ENCODE measurements around the gene GABRP. TPM values are rescaled to one million over a fixed set of nuclear protein-coding genes. Genes with fewer than 3 reads are reported as not detected.
"Not testable (repeated sequence)": the region's sequence is repeated elsewhere in the genome, so short reads cannot be mapped to it uniquely, and the experiment has no call there.

GABRP gene
- total RNA-seq, 3 donors from 2014 or later: not detected

DNA sequence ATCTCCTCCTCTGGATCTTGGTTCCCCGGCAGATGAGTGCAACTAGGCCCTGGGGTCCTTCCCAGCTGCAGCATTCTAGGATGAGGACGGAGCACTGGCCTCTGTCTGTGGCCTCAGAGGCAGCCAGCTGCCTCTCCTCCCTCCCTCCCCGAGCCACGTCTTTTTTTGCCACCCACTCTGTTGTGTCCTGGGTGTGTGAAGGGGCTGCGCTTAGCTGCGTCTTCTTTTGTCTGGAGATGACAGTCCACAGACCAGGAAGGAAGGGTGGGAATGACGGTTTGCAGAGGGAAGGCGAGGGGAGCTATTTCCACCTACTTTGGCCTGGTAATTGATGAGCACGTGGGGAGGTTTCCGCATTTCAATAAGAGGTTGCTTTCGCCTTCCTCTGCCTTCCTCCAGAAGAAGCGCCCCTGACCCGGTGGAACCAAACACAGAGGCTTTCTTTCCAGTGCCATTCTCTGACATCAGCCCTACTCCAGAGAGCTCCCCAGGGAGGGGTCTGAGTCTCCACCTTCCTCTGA, 34.5 kb upstream of the GABRP start:
- Mint-ChIP-seq H3K4me1 (ENCODE audit: low read depth) (peaks cover 2% of the 10 kb centered on the region), H3K9me3 (no peaks in the 10 kb centered on the region), H3K36me3 (ENCODE audit: insufficient read depth) (no peaks in the 10 kb centered on the region), H3K27me3 (ENCODE audit: low read depth) (peaks cover 32% of the 10 kb centered on the region), H3K4me3 (no peak overlapping the region)
- DNase-seq (no peak), ATAC-seq (no peak)

DNA sequence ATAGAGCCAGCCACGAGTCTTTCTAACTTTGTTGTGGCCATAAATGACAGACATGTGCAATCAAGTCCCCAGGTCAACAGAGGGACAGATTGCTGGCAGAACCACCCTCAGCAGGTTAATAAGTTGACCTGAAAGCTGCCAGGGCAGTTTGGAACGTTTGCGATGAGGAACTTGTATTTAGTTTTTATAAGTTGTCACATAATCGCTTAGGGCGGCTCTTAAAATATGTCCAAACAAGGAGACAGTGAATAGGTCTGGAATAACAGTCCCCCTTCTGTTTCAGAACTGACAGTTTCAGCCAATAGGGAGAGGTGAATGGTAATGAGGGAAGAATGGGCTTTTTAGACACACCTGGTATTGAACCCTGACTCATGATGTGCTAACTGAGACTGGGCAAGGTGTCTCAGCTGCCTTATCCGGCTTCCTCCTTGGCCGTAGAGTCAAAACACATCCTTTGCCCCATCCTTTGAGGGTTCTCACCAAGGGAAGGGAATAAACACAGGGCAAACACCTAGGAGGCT, 33.6 kb upstream of the GABRP start:
- H3K36me3 Mint-ChIP-seq (ENCODE audit: insufficient read depth): no peaks in the 10 kb centered on the region
- peaks cover 27% of the 10 kb centered on the region for H3K27me3 Mint-ChIP-seq (ENCODE audit: low read depth)
- H3K4me1 Mint-ChIP-seq (ENCODE audit: low read depth): no peaks in the 10 kb centered on the region
- H3K4me3 Mint-ChIP-seq: no peak overlapping the region
- ATAC-seq: no peak
- H3K9me3 Mint-ChIP-seq: no peaks in the 10 kb centered on the region
- DNase-seq: no peak

DNA sequence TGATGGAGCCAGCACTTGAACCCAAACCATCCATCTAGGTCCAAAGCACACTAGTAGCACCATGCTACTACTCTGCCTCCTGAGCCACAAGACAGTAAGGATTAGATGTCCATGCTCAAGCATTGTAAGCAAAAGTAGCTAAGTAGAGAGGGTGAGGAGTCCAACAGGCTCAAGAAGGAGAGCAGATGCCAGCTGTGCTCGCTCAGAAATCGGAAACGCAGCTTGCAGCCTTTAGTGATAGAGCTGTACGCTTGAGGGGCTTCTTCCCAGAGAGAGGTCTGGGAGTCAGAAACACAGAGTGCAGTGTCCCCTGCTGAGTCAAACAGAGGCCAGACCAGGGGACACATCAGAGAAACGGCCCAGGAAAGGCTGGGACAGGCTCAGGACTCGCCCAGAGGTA, 32.7 kb upstream of the GABRP start:
- H3K36me3 Mint-ChIP-seq (ENCODE audit: insufficient read depth): no peaks in the 10 kb centered on the region
- H3K4me3 Mint-ChIP-seq: no peak overlapping the region
- DNase-seq (no peak), ATAC-seq (no peak)
- H3K9me3 Mint-ChIP-seq: no peaks in the 10 kb centered on the region
- peaks cover 24% of the 10 kb centered on the region for H3K27me3 Mint-ChIP-seq (ENCODE audit: low read depth)
- no peaks in the 10 kb centered on the region for H3K4me1 Mint-ChIP-seq (ENCODE audit: low read depth)

DNA sequence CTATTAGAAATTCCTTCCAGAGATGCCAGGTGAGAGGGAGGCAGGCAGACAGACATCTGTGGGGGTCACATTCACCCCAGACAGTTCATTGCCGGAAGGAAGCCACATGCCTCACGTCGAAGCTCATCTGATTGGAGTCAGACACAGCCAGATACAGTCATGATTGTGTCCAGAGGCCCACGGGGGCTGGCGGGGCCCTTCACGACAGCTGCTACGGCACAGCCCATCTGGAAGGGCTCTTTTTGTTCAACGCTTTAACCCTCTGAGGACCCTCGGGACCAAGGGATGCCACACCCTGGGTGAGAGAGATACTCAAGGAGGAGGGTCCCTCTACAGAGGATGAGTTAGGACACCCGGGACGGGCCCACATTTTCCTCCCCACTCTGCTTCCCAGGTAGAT, 31.9 kb upstream of the GABRP start:
- H3K4me3 Mint-ChIP-seq: no peak overlapping the region
- no peaks in the 10 kb centered on the region for H3K9me3 Mint-ChIP-seq
- H3K27me3 Mint-ChIP-seq (ENCODE audit: low read depth): peaks cover 24% of the 10 kb centered on the region
- ATAC-seq: no peak
- no peak for DNase-seq
- no peaks in the 10 kb centered on the region for H3K36me3 Mint-ChIP-seq (ENCODE audit: insufficient read depth)
- no peaks in the 10 kb centered on the region for H3K4me1 Mint-ChIP-seq (ENCODE audit: low read depth)

DNA sequence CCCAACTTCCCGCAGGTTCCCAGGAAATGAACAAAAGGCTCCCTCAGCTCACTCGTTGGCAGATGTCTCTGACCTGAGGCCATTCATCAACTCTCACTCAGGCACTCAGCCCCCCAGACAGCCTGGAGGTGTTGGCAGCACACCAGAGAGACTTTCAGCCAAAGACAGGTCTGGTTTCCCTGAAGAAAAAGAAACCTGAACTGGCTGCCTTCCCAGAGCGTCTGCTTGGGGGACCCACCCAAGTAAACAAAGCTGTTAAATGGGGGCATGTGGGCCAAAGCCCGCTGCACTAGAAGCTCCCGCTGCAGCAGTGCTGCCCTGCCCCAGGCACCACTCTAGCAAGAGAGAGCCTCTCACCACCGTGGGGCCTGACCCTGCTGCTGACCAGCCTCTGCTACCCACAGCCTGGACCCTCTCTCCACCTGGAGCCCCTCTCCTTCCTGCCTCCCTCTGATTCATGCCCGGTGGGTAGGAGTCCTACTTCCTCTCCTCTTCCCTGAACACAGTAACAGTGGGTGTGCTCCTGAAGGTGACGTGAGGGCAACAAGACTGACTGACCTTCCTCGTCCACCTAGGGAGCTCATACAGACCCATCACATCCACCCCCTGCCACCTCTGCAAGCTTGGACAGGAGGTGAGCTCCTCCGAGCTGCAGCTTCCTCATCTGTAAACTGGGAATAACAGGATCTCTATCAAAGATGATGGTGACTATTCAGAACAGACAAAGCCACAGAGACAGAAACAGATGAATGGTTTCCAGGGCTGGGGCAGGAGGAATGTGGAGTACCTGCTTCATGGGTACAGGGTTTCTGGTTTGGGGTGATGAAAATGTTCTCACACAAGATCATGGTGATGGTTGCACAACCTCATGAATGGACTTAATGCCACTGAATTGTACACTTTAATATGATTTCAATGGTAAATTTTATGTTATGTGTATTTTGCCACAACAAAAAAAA, 31.0 kb upstream of the GABRP start:
- DNase-seq (no peak), ATAC-seq (no peak)
- Mint-ChIP-seq H3K27me3 (ENCODE audit: low read depth) (peaks cover 17% of the 10 kb centered on the region), H3K4me3 (no peak overlapping the region), H3K36me3 (ENCODE audit: insufficient read depth) (no peaks in the 10 kb centered on the region), H3K9me3 (no peaks in the 10 kb centered on the region), H3K4me1 (ENCODE audit: low read depth) (no peaks in the 10 kb centered on the region)

DNA sequence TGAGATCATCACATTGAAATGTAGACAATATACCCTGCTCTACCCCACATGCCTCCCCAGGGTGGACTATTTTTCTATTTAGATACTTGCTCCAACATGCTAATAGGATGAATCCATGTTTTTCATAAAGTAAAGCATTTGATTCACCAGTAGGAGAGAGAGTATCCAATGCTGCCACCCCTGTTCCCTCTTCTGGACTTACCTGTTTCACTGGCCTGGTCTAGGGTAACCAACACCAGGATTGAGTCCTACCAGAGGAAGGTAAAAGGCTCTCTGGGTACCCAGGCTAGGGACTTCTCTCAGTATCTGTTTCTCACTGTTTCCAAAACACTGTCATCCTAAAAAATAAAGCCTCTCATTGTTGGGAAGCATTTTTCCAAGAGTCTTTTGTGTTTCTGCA, 30.2 kb upstream of the GABRP start:
- H3K27me3 Mint-ChIP-seq (ENCODE audit: low read depth): peaks cover 11% of the 10 kb centered on the region
- ATAC-seq: no peak
- H3K4me3 Mint-ChIP-seq: no peak overlapping the region
- H3K4me1 Mint-ChIP-seq (ENCODE audit: low read depth): no peaks in the 10 kb centered on the region
- no peaks in the 10 kb centered on the region for H3K36me3 Mint-ChIP-seq (ENCODE audit: insufficient read depth)
- H3K9me3 Mint-ChIP-seq: no peaks in the 10 kb centered on the region
- no peak for DNase-seq

DNA sequence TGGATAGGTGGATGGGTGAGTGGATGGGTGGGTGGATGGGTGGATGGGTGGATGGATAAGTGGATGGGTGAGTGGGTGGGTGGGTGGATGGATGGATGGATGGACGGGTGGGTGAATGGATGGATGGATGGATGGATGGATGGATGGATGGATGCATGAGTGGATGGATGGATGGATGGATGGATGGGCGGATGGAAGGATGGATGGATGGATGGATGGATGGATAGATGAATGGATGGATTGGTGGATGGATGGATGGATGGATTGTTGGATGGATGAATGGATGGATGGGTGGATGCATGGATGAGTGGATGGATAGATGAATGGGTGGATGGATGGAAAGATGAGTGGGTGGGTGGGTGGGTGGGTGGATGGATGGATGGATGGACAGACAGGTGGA, 29.0 kb upstream of the GABRP start:
- not testable (repeated sequence) for H3K4me3 Mint-ChIP-seq; H3K36me3 Mint-ChIP-seq (ENCODE audit: insufficient read depth); H3K9me3 Mint-ChIP-seq; H3K27me3 Mint-ChIP-seq (ENCODE audit: low read depth); H3K4me1 Mint-ChIP-seq (ENCODE audit: low read depth); DNase-seq; ATAC-seq

DNA sequence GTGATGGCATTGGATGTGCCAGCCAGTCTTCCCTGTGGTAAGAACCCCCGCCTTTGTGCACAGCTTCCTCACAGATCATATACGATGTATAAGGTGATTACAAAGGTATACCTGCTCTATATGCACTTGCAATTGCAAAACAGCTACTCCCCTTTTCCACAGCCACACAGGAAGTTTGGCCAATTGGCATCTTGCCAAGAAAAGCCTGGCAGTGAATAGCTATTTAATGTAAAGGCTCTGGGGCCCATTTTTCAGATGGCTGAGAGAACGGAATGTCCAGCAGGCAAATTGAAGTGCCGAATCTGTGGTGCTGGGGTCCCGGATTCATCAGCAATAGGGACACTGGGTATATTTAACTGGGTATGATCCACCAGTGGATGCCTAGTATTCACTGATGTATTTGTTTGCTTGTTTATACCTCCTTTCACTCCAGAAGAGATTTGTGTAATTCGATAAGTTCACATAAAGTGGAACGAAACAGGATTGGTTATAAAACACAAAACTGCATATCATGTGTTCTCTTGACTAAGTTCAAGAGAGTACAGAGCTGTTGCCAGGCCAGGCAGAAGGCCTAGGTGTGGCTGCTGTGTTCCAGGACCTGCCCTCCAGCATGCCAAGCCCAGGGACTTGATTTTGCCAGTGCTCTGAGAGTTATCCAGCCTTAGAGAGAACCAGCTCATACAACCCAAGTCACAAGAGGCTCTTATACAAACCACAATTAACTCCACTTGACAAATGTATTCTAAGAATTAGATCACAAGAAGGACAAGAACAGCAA, 27.7 kb upstream of the GABRP start:
- no peaks in the 10 kb centered on the region for H3K36me3 Mint-ChIP-seq (ENCODE audit: insufficient read depth)
- no peak for DNase-seq

DNA sequence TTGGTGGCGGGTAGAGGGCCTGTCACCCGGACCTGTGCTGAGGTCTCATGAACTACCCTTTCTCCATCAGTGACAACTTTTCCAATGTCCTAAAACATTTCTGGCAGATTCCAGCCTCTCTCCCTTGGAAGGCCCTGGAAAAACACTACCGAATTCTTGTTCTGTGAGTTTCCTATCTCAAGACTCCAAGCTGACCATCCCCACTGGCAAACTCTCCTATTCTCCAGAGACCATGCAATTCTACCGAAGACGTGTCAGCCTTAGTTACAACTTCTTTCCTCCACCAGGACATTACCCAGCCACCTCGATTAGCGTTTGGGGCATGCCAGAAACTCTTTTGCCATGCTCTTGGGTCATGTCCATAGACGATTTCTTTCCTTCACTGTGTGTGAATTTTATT, 26.8 kb upstream of the GABRP start:
- H3K27me3 Mint-ChIP-seq (ENCODE audit: low read depth): peaks cover 4% of the 10 kb centered on the region
- DNase-seq (no peak), ATAC-seq (no peak)
- no peak overlapping the region for H3K4me3 Mint-ChIP-seq
- no peaks in the 10 kb centered on the region for H3K4me1 Mint-ChIP-seq (ENCODE audit: low read depth)
- H3K9me3 Mint-ChIP-seq: no peaks in the 10 kb centered on the region
- no peaks in the 10 kb centered on the region for H3K36me3 Mint-ChIP-seq (ENCODE audit: insufficient read depth)

More for the DNA sequence above, 27.7 kb upstream of the GABRP start:
- Mint-ChIP-seq H3K27me3 (ENCODE audit: low read depth) (peaks cover 2% of the 10 kb centered on the region), H3K4me1 (ENCODE audit: low read depth) (no peaks in the 10 kb centered on the region), H3K9me3 (no peaks in the 10 kb centered on the region), H3K4me3 (no peak overlapping the region)
- no peak for ATAC-seq

DNA sequence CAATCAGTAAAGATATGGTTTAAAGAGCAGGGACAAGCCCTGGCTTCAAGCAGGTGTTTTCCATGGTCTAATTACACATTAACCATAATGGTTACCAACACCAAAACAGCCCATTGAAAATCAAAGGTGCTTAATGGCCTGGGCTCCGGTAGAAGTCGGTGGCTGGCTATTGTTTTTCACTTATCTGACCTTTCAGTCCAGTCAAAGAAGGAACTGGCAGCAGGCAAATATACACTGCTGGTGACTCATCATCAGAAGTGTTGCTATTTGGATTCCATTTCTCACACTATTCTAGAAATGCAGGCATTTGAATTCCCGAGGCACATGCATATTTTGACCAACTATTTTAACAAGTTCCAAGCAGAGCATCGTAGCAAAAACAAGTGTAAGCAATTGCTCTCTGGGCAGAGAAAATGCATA, 26.3 kb upstream of the GABRP start:
- Mint-ChIP-seq H3K4me3 (no peak overlapping the region), H3K9me3 (no peaks in the 10 kb centered on the region), H3K4me1 (ENCODE audit: low read depth) (no peaks in the 10 kb centered on the region), H3K27me3 (ENCODE audit: low read depth) (peaks cover 7% of the 10 kb centered on the region), H3K36me3 (ENCODE audit: insufficient read depth) (no peaks in the 10 kb centered on the region)
- no peak for ATAC-seq
- DNase-seq: no peak

DNA sequence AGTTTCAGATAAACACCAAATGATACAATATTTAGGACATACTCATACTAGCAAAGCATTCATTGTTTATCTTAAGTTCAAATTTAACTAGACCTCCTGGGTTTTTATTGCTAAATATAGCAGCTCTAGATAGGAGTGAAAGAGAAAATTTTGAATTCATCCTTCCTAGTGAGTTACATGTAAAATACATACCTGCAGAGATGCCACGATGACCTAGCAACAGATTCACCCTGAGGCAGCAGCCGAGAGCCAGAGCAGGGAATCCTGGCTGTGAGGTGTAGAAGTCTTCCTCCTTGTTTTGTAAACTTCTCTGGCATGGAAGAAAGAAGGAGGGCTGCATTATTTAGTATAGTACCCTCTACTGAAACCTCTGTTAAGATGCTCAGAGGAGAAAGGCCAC, 25.9 kb upstream of the GABRP start:
- ATAC-seq: no peak

DNA sequence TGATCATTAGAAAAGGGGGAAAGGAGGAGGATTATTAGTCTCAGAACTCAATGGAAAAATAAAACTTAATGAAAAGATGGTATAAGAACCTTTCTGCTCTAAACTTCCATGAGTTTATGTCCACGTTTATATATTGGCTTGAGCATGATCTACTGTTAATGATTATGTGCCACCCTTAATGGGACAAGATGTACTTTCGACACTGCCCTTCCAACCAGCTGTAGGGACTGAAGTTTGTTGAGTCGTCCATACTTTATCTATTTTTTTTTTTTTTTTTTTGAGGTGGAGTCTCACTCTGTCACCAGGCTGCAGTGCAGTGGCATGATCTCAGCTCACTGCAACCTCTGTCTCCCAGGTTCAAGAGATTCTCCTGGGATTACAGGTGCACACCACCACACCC, 25.0 kb upstream of the GABRP start:
- ATAC-seq (no peak), DNase-seq (no peak)
- Mint-ChIP-seq H3K27me3 (ENCODE audit: low read depth) (peaks cover 5% of the 10 kb centered on the region), H3K36me3 (ENCODE audit: insufficient read depth) (no peaks in the 10 kb centered on the region), H3K4me3 (no peak overlapping the region), H3K4me1 (ENCODE audit: low read depth) (no peaks in the 10 kb centered on the region), H3K9me3 (no peaks in the 10 kb centered on the region)

More for the DNA sequence above, 25.9 kb upstream of the GABRP start:
- Mint-ChIP-seq H3K27me3 (ENCODE audit: low read depth) (peaks cover 6% of the 10 kb centered on the region), H3K36me3 (ENCODE audit: insufficient read depth) (no peaks in the 10 kb centered on the region), H3K9me3 (no peaks in the 10 kb centered on the region), H3K4me1 (ENCODE audit: low read depth) (no peaks in the 10 kb centered on the region), H3K4me3 (no peak overlapping the region)
- DNase-seq: no peak

DNA sequence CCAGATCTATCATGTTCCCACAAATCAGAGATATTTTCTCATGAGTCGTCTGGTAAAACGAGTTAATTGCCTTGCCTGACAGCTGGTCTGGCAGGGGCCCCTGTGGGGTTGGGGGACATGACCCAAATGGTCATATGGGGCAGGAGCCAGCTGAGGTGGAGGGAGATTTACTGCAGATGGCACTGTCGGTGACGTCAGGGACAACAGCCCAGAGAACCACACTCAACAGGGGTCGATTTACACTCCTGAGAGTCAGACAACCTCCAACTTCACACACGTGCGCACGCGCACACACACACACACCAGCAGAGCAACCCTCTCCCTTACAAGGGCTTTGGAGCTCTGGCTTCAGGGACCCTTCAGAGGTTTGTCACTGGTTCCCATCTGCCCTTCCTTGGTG, 23.4 kb upstream of the GABRP start:
- no peaks in the 10 kb centered on the region for H3K4me1 Mint-ChIP-seq (ENCODE audit: low read depth)
- no peak for DNase-seq
- H3K4me3 Mint-ChIP-seq: no peak overlapping the region
- H3K36me3 Mint-ChIP-seq (ENCODE audit: insufficient read depth): no peaks in the 10 kb centered on the region
- no peaks in the 10 kb centered on the region for H3K9me3 Mint-ChIP-seq
- no peak for ATAC-seq
- H3K27me3 Mint-ChIP-seq (ENCODE audit: low read depth): peaks cover 5% of the 10 kb centered on the region

DNA sequence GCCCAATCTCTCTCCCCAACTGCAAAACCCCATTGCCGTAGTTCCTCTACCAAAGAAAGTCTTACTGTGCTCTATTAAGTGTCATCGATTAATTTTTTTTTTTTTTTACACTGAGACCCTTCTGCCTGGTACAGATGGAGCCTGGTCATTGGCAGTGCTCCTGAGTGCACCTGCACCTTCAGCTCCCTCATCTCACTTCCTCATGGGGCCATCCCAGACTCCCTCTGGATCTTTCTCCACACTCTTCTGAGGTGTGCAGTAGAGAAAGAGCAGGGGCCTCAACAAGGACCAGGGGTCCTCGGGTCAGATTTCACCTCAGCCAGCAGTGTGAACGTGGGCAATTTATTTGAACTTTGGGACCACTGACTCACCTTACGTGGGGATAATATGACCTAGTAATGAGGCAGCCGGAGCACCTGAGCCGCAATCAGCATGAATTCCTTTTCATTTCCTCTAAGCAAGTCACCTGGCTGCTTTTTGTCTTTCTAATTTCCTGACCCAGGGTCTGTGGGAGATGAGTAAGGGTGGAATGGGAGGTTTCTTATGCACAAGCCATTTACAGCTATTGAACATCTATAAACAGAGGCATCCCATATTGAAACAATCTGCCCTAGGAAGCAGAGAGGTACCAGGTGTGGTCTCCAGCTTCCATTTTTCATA, 22.3 kb upstream of the GABRP start:
- no peak for ATAC-seq
- Mint-ChIP-seq H3K9me3 (no peaks in the 10 kb centered on the region), H3K4me3 (no peak overlapping the region), H3K27me3 (ENCODE audit: low read depth) (peaks cover 5% of the 10 kb centered on the region), H3K36me3 (ENCODE audit: insufficient read depth) (no peaks in the 10 kb centered on the region), H3K4me1 (ENCODE audit: low read depth) (no peaks in the 10 kb centered on the region)
- no peak for DNase-seq

All from activated T-cell treated with anti-CD3 and anti-CD28 coated beads, Interleukin-2, amount 50 U/mL, for 4 hours (primary cell).